B cell (primary cell): ENCODE measurements around the gene AOC1. TPM values are rescaled to one million over a fixed set of nuclear protein-coding genes. Genes with fewer than 3 reads are reported as not detected.

Experiments used
- ATAC-seq: fragments of 200-7000 bp; cut with Tn5 transposase; one replicate; pipeline ENCODE4 v1.10.0; 2021; ENCODE audit warnings: low read depth, mild to moderate bottlenecking, moderate number of reproducible peaks, moderate library complexity
- CTCF ChIA-PET: fragments of 350-600 bp; sonication (Branson Sonifier 250); formaldehyde crosslinking; loops from one replicate; lab custom pipeline; 2021; ENCODE audit warnings: antibody characterized with exemption, inconsistent platforms; lab: Charles Lee
- POLR2A ChIA-PET: fragments of 350-600 bp; sonication (Branson Sonifier 250); formaldehyde crosslinking; loops from one replicate; lab custom pipeline; 2021; ENCODE audit warnings: antibody characterized with exemption; lab: Charles Lee
- DNase-seq: peaks from one replicate; pipeline ENCODE4 v3.0.0; 2013
- H2AFZ ChIP-seq: 2 replicates; pipeline ENCODE4 v1.6.1; 2012; ENCODE audit warnings: mild to moderate bottlenecking, low read depth, low read length; ENCODE audit not compliant: insufficient read depth, poor library complexity, severe bottlenecking
- H3K27ac ChIP-seq, 2 donors: 1 replicate in 1 of 2; 2 replicates in 1 of 2; pipeline ENCODE4 v1.5.1; 2012 to 2013; ENCODE audit warnings: low read length in 2 of 2, mild to moderate bottlenecking in 2 of 2, moderate library complexity in 1 of 2
- H3K27me3 ChIP-seq, 4 experiments: fragments of 200-600 bp in 1 of 4; sonication (generic) in 1 of 4; replicated peaks in 1 of 4; 1 replicate in 2 of 4; 2 replicates in 2 of 4; pipeline versions ENCODE4 v1.6.1 to v1.7.0; 2013 to 2016; ENCODE audit warnings: low read length in 3 of 4, mild to moderate bottlenecking in 2 of 4, mixed read lengths in 1 of 4, moderate library complexity in 1 of 4; ENCODE audit not compliant: insufficient read depth in 4 of 4, control insufficient read depth in 3 of 4; ENCODE audit errors: control extremely low read depth in 1 of 4
- H3K36me3 ChIP-seq, 2 experiments: replicated peaks in 1 of 2; 1 replicate in 1 of 2; 2 replicates in 1 of 2; pipeline versions ENCODE4 v1.6.1 to v1.7.1; 2013; ENCODE audit warnings: low read length in 1 of 2; ENCODE audit not compliant: insufficient read depth in 2 of 2, control insufficient read depth in 1 of 2; ENCODE audit errors: control extremely low read depth in 1 of 2, extremely low read depth in 1 of 2
- H3K4me1 ChIP-seq, 2 donors: fragments of 200-600 bp in 1 of 2; sonication (generic) in 1 of 2; 1 replicate in 1 of 2; 2 replicates in 1 of 2; pipeline versions ENCODE4 v1.5.1 to v1.6.1; 2013 to 2017; ENCODE audit warnings: low read length in 2 of 2; ENCODE audit not compliant: control insufficient read depth in 2 of 2, insufficient read depth in 2 of 2
- H3K4me2 ChIP-seq: replicated peaks from 2 replicates; pipeline ENCODE3; 2012; ENCODE audit warnings: mild to moderate bottlenecking, low read depth, low read length; ENCODE audit not compliant: poor library complexity, severe bottlenecking
- H3K4me3 ChIP-seq, 5 experiments: fragments of 200-600 bp in 1 of 5; sonication (generic) in 1 of 5; 1 replicate in 3 of 5; 2 replicates in 2 of 5; pipeline versions ENCODE4 v1.5.1 to v1.7.0; 2011 to 2016; ENCODE audit warnings: low read length in 4 of 5, mild to moderate bottlenecking in 4 of 5, low read depth in 2 of 5, control low read depth in 1 of 5, moderate library complexity in 1 of 5; ENCODE audit not compliant: insufficient read depth in 1 of 5; ENCODE audit errors: control extremely low read depth in 1 of 5, extremely low read depth in 1 of 5
- H3K79me2 ChIP-seq: fragments of 200-600 bp; sonication (generic); one replicate; pipeline ENCODE4 v1.6.0; 2016; ENCODE audit warnings: low read length; ENCODE audit not compliant: control insufficient read depth, insufficient read depth
- H3K9ac ChIP-seq: fragments of 200-600 bp; sonication (generic); 2 replicates; pipeline ENCODE4 v1.6.1; 2017; ENCODE audit warnings: mild to moderate bottlenecking, low read length, moderate library complexity
- H3K9me3 ChIP-seq, 3 donors: one replicate each; pipeline versions ENCODE4 v1.6.1 to v1.7.1; 2013; ENCODE audit warnings: low read length in 2 of 3; ENCODE audit not compliant: control insufficient read depth in 2 of 3, insufficient read depth in 1 of 3; ENCODE audit errors: control extremely low read depth in 1 of 3
- H4K20me1 ChIP-seq: 2 replicates; pipeline ENCODE4 v1.6.0; 2012; ENCODE audit warnings: mild to moderate bottlenecking, low read length; ENCODE audit not compliant: insufficient read depth, control insufficient read depth, poor library complexity, severe bottlenecking
- H3K27ac Mint-ChIP-seq: one replicate; pipeline ENCODE4 v1.8.0; 2021; ENCODE audit warnings: mixed read lengths
- H3K27me3 Mint-ChIP-seq: one replicate; pipeline ENCODE4 v1.8.0; 2021; ENCODE audit warnings: mixed read lengths
- H3K4me1 Mint-ChIP-seq: one replicate; pipeline ENCODE4 v1.8.0; 2021; ENCODE audit warnings: mixed read lengths
- H3K4me3 Mint-ChIP-seq: one replicate; pipeline ENCODE4 v1.8.0; 2021; ENCODE audit warnings: mixed read lengths
- H3K9me3 Mint-ChIP-seq: one replicate; pipeline ENCODE4 v1.8.0; 2022; ENCODE audit warnings: mixed read lengths; ENCODE audit not compliant: insufficient read depth
- EZH2 ChIP-seq: IDR thresholded peaks from 2 replicates; pipeline ENCODE4 v1.6.1; 2012; ENCODE audit warnings: borderline replicate concordance, low read depth, mild to moderate bottlenecking, moderate library complexity, low read length; ENCODE audit not compliant: insufficient read depth, poor library complexity, severe bottlenecking
- WGBS: methylation state at CpG from one replicate; pipeline ENCODE4 v1.1.5; 2013; ENCODE audit warnings: missing lambda C conversion rate; ENCODE audit not compliant: insufficient coverage; 5-methylcytosine and 5-hydroxymethylcytosine counted together
- intact Hi-C: fragments of 100-400 bp; cut with micrococcal nuclease; formaldehyde crosslinking; loops from one replicate; pipeline ENCODE4 v1.10.0; 2022
- polyA plus RNA-seq: library from polyadenylated mRNA; depleted of rRNA; stranded (reverse); fragments of >200 nt; gene quantifications from 2 replicates; pipeline ENCODE4 v1.2.3, GENCODE V29; 2012
- total RNA-seq, 2 donors: library from RNA; stranded (reverse); fragments of 120-200 nt in 1 of 2; gene quantifications; 1 replicate in 1 of 2; 2 replicates in 1 of 2; pipeline versions ENCODE4 v1.2.3 to v1.2.4, GENCODE V29; 2013 to 2022
- TF ChIP-seq, protein P1 (sequence below): fragments of 200-600 bp; IDR thresholded peaks from one replicate; pipeline ENCODE4 v1.8.0; 2022; ENCODE audit warnings: antibody characterized with exemption, mild to moderate bottlenecking

The AOC1 gene
- total and polyA plus RNA-seq, 2 donors (not counting 1 experiment from before 2014, with no cell fraction given), result 0.07 TPM; not detected in 1

- intact Hi-C loops, result no loop called here
- H3K27me3 Mint-ChIP-seq, result peaks cover 18% of the 10 kb centered on the region
- peaks cover 0 to 3% (median 0%) of the 10 kb centered on the region in 4 experiments for H3K27me3 ChIP-seq
- DNase-seq, result no peak
- CTCF ChIA-PET, result no interaction called here
- no peak overlapping the region for H2AFZ ChIP-seq
- 85% methylated on average over 11 of the region's 18 CpGs for WGBS
- no peaks in the 10 kb centered on the region for H3K9me3 Mint-ChIP-seq
- H3K4me2 ChIP-seq, result no peak overlapping the region
- no peak overlapping the region for H3K4me3 ChIP-seq
- no peaks in the 10 kb centered on the region for H4K20me1 ChIP-seq
- H3K4me1 ChIP-seq, result no peaks in the 10 kb centered on the region
- TF ChIP-seq, protein P1, sequence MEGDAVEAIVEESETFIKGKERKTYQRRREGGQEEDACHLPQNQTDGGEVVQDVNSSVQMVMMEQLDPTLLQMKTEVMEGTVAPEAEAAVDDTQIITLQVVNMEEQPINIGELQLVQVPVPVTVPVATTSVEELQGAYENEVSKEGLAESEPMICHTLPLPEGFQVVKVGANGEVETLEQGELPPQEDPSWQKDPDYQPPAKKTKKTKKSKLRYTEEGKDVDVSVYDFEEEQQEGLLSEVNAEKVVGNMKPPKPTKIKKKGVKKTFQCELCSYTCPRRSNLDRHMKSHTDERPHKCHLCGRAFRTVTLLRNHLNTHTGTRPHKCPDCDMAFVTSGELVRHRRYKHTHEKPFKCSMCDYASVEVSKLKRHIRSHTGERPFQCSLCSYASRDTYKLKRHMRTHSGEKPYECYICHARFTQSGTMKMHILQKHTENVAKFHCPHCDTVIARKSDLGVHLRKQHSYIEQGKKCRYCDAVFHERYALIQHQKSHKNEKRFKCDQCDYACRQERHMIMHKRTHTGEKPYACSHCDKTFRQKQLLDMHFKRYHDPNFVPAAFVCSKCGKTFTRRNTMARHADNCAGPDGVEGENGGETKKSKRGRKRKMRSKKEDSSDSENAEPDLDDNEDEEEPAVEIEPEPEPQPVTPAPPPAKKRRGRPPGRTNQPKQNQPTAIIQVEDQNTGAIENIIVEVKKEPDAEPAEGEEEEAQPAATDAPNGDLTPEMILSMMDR, result no peak
- TF ChIP-seq EZH2, result no peak
- no peak overlapping the region for H3K27ac ChIP-seq
- H3K9me3 ChIP-seq, result no peaks in the 10 kb centered on the region
- POLR2A ChIA-PET, result no interaction called here
- H3K4me3 Mint-ChIP-seq, result no peak overlapping the region
- H3K36me3 ChIP-seq, result no peaks in the 10 kb centered on the region
- no peak overlapping the region for H3K27ac Mint-ChIP-seq
- no peak overlapping the region for H3K9ac ChIP-seq
- H3K4me1 Mint-ChIP-seq, result no peaks in the 10 kb centered on the region
- no peak for ATAC-seq
- H3K79me2 ChIP-seq, result no peaks in the 10 kb centered on the region
These were observed 6.2 kb downstream of the AOC1 start for GRCh38 chr7:150858236-150859197.
